ENCODE measurements around the gene IRAK2.

DNA sequence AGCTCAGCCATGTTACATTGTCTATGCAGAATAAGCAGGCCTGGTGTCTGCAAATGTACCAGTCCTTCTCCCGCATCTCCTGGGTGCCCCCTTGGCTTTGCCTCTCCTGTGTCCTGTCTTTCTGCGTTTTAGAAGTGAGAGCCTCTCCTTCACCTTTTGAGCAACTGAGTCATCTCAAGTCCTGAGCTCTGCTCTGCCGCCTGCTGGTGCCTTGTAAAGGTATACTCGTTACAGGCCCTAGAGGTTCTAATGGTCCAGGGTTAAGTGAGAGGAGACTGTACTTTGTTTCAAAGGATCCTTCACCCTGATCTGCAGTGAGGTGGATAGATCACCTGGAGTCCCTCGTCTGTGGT, 115.4 kb downstream of the IRAK2 start:
- TF ChIP-seq, protein P1, sequence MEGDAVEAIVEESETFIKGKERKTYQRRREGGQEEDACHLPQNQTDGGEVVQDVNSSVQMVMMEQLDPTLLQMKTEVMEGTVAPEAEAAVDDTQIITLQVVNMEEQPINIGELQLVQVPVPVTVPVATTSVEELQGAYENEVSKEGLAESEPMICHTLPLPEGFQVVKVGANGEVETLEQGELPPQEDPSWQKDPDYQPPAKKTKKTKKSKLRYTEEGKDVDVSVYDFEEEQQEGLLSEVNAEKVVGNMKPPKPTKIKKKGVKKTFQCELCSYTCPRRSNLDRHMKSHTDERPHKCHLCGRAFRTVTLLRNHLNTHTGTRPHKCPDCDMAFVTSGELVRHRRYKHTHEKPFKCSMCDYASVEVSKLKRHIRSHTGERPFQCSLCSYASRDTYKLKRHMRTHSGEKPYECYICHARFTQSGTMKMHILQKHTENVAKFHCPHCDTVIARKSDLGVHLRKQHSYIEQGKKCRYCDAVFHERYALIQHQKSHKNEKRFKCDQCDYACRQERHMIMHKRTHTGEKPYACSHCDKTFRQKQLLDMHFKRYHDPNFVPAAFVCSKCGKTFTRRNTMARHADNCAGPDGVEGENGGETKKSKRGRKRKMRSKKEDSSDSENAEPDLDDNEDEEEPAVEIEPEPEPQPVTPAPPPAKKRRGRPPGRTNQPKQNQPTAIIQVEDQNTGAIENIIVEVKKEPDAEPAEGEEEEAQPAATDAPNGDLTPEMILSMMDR (IDR thresholded peaks at IDR 0.05) = no peak
- TF ChIP-seq POLR2A (IDR thresholded peaks at IDR 0.05) = no peak
